ACC112 (cell line): ENCODE results near the gene UCK2.
A peak's percentile ranks its signal among the peaks of the same experiment; 100 is the strongest.

ENCODE experiments used
- H2AFZ ChIP-seq: fragments of 200-600 bp; sonication (generic); one replicate; pipeline ENCODE4 v1.6.0; 2017; ENCODE audit warnings: antibody characterized with exemption, low read length; ENCODE audit not compliant: unreplicated experiment
- H3K27ac ChIP-seq: fragments of 200-600 bp; sonication (generic); 2 replicates; pipeline ENCODE4 v1.5.1; 2014; ENCODE audit warnings: low read depth, mild to moderate bottlenecking, antibody characterized with exemption, low read length, moderate library complexity
- H3K27me3 ChIP-seq: fragments of 200-600 bp; sonication (generic); 2 replicates; pipeline ENCODE4 v1.6.1; 2014; ENCODE audit warnings: mild to moderate bottlenecking, antibody characterized with exemption, low read length, moderate library complexity, mixed read lengths; ENCODE audit not compliant: insufficient read depth
- H3K36me3 ChIP-seq: fragments of 200-600 bp; sonication (generic); 2 replicates; pipeline ENCODE4 v1.6.1; 2016; ENCODE audit warnings: mild to moderate bottlenecking, antibody characterized with exemption, low read length, moderate library complexity, mixed read lengths; ENCODE audit not compliant: insufficient read depth
- H3K4me1 ChIP-seq: fragments of 200-600 bp; sonication (generic); one replicate; pipeline ENCODE4 v1.6.1; 2016; ENCODE audit warnings: low read length, mixed read lengths; ENCODE audit not compliant: insufficient read depth, unreplicated experiment, control insufficient read depth
- H3K4me3 ChIP-seq: fragments of 200-600 bp; sonication (generic); 2 replicates; pipeline ENCODE4 v1.5.1; 2014; ENCODE audit warnings: mild to moderate bottlenecking, low read depth, low read length
- H3K79me2 ChIP-seq: fragments of 200-600 bp; sonication (generic); one replicate; pipeline ENCODE4 v1.6.0; 2016; ENCODE audit warnings: low read length; ENCODE audit not compliant: control insufficient read depth, unreplicated experiment, insufficient read depth

UCK2 gene

GRCh38 chr1:165899461-165899941 lies 72.1 kb downstream of the UCK2 start:
- Histone ChIP-seq H3K79me2 (peaks cover 36% of the 10 kb centered on the region), H3K27ac (peak overlapping the region; percentile 92), H3K36me3 (0 out of 2 replicates have a peak, but pooled peaks cover 4% of the 10 kb centered on the region), H3K27me3 (no peaks in the 10 kb centered on the region), H3K4me1 (peaks cover 68% of the 10 kb centered on the region), H3K4me3 (0 out of 2 replicates have a peak overlapping the region, but pooled peaks have one; percentile 15), H2AFZ (no peak overlapping the region)

DNA sequence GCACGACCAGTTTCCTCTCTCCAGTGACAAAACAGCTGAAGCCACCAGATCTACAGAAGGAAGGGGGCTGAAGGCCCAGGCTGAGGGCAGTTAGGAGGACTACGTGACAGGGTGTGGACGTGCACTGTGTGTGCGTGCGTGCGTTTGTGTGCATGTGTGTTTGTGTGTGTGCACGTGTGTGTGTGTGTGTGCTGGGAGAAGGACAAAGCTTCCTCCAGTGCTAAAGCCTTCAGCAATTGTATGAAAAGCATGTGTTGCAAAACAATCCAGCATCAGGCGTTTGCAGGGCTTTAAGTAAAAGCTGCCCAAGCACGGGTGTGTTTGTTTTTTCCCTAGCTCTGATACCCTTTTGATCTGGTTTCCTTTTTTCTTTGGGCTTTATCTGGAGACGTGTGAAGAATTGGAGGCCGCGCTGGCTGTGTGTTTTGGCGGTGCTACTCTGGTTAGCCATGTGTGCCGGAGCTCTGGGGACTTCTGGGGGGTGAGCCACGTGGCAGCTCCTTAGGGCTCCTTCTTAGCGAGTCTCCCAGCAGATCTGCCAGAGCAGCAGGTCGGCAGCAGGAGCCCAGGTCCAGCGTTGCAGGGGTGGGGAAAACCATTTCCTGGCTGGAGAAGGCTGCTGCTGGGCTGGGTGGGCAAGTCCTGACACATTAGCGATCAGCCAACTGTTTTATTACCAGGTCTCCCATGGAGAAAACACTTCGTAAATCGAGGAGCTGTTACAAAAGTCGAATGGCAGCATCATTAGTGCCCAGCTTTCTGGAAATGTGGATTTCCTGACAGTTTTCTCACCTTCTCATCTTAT lies 73.4 kb downstream of the UCK2 start:
- Histone ChIP-seq H3K27me3 (no peaks in the 10 kb centered on the region), H3K27ac (no peak overlapping the region), H3K4me1 (peaks cover 55% of the 10 kb centered on the region), H3K36me3 (0 out of 2 replicates have a peak, but pooled peaks cover 4% of the 10 kb centered on the region), H3K79me2 (peaks cover 32% of the 10 kb centered on the region), H2AFZ (no peak overlapping the region), H3K4me3 (no peak overlapping the region)

DNA sequence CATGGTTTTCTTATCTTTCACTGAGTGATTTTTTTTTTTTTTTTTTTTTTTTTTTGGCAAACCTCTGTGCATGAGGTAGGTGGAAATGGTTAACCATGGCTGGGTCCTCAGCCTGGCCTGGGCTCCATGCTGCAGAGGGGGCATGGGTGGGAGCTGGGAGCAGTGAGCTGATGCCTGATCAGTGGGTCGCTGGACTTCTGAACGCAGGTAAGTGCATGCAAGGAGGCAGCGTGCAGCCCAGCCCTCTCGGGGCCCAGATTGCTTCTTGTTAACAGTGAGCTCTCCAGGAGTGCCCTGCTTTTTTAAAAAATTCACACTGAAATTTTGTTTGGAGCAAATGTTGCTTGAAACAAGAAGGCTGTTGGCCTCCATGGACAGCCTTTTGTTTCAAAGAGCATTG lies 75.2 kb downstream of the UCK2 start:
- peaks cover 21% of the 10 kb centered on the region for H3K79me2 ChIP-seq
- H3K27me3 ChIP-seq = no peaks in the 10 kb centered on the region
- H3K27ac ChIP-seq = no peak overlapping the region
- H2AFZ ChIP-seq = no peak overlapping the region
- H3K4me3 ChIP-seq = no peak overlapping the region
- 0 out of 2 replicates have a peak, but pooled peaks cover 4% of the 10 kb centered on the region for H3K36me3 ChIP-seq
- H3K4me1 ChIP-seq = peaks cover 37% of the 10 kb centered on the region

DNA sequence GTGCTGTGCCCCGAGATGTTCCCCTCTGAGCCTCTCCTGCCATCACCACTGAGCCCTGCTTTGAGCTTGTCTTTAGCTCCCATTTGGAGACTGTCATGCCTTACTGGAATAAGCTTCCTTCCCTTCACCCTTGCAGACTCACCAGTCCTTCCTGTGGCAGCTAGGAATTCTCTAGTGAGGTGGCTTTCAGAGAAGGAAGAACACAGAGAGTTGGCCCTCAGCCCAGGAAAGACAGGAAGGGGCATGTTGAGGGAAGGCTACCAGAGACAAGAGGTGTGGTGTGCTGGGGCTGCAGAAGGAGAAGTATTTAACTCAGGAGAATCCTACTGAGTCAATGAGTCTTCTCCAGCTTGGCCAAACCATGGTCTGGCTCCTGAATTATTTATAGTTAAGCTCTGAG lies 76.3 kb downstream of the UCK2 start:
- 0 out of 2 replicates have a peak, but pooled peaks cover 4% of the 10 kb centered on the region for H3K36me3 ChIP-seq
- no peak overlapping the region for H2AFZ ChIP-seq
- no peak overlapping the region for H3K4me3 ChIP-seq
- H3K27me3 ChIP-seq = no peaks in the 10 kb centered on the region
- H3K4me1 ChIP-seq = peaks cover 26% of the 10 kb centered on the region
- H3K27ac ChIP-seq = peak overlapping the region; percentile 12; the same call in 1 of the 2 replicates
- H3K79me2 ChIP-seq = peaks cover 16% of the 10 kb centered on the region

- H3K27ac ChIP-seq = no peak overlapping the region
- H3K36me3 ChIP-seq = 0 out of 2 replicates have a peak, but pooled peaks cover 4% of the 10 kb centered on the region
- peaks cover 14% of the 10 kb centered on the region for H3K4me1 ChIP-seq
Observed at GRCh38 chr1:165904948-165905347, 77.5 kb downstream of the UCK2 start.

DNA sequence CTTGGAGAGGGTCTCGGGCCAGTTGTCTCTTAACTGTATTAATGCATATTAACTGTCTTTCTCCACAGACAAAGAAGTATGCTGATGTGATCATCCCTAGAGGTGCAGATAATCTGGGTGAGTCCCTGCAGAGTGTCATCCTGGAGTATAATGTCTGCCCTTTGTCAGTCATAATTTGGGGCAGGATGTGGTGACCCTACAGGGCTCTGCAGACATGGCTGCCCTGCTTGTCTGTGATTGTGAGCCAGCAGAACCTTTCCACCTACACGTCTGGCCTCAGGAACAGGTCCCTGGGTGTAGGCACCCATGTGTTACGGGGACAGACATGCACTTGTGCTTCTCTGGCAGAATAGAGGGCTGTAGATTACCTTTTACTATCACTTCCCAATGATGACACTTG lies 78.4 kb downstream of the UCK2 start:
- Histone ChIP-seq H3K4me1 (peaks cover 14% of the 10 kb centered on the region), H3K36me3 (no peaks in the 10 kb centered on the region), H3K4me3 (no peak overlapping the region), H3K27ac (no peak overlapping the region), H2AFZ (no peak overlapping the region), H3K27me3 (no peaks in the 10 kb centered on the region), H3K79me2 (no peaks in the 10 kb centered on the region)

More at GRCh38 chr1:165904948-165905347, 77.5 kb downstream of the UCK2 start:
- Histone ChIP-seq H3K27me3 (no peaks in the 10 kb centered on the region), H3K79me2 (peaks cover 8% of the 10 kb centered on the region), H2AFZ (no peak overlapping the region), H3K4me3 (no peak overlapping the region)

DNA sequence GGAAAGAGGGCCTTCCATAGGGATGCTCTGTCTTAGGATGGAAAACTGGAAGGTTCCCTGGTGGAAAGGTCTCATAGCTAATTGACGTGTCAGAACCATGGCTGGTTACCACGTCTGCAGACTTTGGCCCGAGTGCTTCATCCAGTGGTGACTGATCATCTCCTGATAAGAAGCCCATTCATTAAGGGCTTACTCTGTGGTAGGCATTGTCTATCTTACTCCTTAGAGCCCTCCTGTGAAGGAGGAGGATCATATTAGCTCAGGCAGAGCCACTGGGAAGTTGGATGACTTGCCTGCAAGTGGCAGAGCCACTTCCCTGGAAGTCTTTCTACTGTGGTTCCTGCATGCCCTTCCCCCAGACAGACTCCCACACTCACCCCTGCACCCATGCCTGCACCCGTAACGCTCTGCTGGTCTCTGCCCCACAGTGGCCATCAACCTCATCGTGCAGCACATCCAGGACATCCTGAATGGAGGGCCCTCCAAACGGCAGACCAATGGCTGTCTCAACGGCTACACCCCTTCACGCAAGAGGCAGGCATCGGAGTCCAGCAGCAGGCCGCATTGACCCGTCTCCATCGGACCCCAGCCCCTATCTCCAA lies 79.9 kb downstream of the UCK2 start:
- H3K79me2 ChIP-seq = no peaks in the 10 kb centered on the region

GRCh38 chr1:165910764-165911421 lies 83.5 kb downstream of the UCK2 start:
- no peaks in the 10 kb centered on the region for H3K79me2 ChIP-seq
- no peaks in the 10 kb centered on the region for H3K27me3 ChIP-seq
- no peak overlapping the region for H3K27ac ChIP-seq
- no peaks in the 10 kb centered on the region for H3K36me3 ChIP-seq
- H3K4me3 ChIP-seq = no peak overlapping the region
- no peak overlapping the region for H2AFZ ChIP-seq
- H3K4me1 ChIP-seq = peaks cover 6% of the 10 kb centered on the region

More for the DNA sequence above, 79.9 kb downstream of the UCK2 start:
- Histone ChIP-seq H3K27me3 (no peaks in the 10 kb centered on the region), H3K4me3 (no peak overlapping the region), H2AFZ (no peak overlapping the region), H3K36me3 (no peaks in the 10 kb centered on the region), H3K27ac (no peak overlapping the region), H3K4me1 (peaks cover 14% of the 10 kb centered on the region)

DNA sequence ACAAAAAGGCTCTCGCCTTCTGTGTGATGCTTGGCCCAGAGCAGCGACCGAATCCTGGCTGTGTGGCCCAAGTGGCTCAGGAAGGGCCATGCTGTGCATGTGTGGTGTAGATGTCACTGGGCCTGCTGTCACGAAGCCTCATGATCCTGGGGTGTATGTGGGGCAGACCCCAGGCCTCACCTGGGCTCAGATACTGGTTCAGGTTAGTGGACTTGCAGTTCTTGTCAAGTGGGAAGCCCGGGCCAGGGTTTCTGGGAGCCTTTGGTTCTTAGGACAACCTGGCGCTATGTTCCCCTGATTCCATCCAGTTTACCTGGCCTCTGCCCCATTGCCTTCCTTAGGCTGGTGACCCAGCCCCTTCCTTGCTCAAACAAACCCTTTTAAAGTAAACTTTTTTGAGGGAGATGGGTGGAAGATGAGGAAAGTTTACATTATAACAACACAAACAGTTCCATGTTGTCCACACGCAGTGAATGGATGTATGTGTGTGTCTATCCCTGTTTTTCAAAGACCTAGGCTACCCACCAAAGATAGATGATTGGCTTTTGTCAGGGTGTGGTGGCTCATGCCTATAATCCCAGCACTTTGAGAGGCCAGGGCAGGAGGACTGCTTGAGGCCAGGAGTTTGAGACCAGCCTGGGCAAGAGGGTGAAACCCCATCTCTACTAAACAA lies 84.3 kb downstream of the UCK2 start:
- Histone ChIP-seq H2AFZ (no peak overlapping the region), H3K4me1 (peaks cover 6% of the 10 kb centered on the region), H3K27me3 (no peaks in the 10 kb centered on the region), H3K27ac (no peak overlapping the region), H3K36me3 (no peaks in the 10 kb centered on the region), H3K4me3 (no peak overlapping the region), H3K79me2 (no peaks in the 10 kb centered on the region)

DNA sequence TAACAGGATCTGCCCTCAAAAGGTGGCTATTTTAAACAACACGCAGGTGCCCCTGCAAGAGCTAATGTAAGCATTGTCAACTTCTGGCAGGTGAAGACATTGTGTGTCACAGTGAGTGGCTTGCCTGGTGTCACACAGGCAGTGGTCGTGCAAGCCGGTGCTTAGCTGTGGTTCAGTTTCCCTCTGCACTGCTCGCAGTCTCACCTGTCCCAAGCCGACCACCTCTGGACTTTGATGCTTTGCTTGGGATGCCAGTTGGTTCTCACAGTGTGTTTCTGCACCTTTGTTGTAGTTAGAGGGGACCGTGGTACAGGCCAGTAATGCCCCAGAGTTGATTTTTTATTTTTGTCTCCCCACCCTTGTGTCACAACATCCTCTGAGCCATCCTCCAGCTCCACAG lies 85.2 kb downstream of the UCK2 start:
- H3K4me3 ChIP-seq = no peak overlapping the region
- H2AFZ ChIP-seq = no peak overlapping the region
- no peaks in the 10 kb centered on the region for H3K27me3 ChIP-seq
- no peaks in the 10 kb centered on the region for H3K79me2 ChIP-seq
- H3K27ac ChIP-seq = no peak overlapping the region
- peaks cover 6% of the 10 kb centered on the region for H3K4me1 ChIP-seq
- H3K36me3 ChIP-seq = no peaks in the 10 kb centered on the region
